Measurements from ENCODE around the gene EYS.
"Not testable (repeated sequence)": the region's sequence is repeated elsewhere in the genome, so short reads cannot be mapped to it uniquely, and the experiment has no call there.

EYS gene

DNA sequence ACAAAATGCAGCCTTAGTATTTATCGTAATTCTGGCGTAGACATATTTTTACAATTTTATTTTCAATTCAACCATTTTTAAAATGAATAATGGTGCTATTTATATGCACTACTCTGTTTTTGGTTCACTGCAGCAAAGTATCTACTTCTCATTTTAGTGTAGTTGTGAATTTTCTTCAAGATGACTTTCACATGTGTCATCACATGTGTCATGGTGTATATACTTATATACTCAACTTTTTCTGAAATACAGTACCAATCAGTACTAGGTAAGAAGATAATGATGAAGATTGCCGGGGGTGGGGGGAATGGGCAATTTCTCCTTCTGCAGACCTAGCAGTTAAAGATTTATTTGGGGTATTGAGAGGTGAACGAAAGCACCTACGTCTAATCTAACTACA lies 1436.9 kb downstream of the EYS start:
- DNase-seq, result no peak

DNA sequence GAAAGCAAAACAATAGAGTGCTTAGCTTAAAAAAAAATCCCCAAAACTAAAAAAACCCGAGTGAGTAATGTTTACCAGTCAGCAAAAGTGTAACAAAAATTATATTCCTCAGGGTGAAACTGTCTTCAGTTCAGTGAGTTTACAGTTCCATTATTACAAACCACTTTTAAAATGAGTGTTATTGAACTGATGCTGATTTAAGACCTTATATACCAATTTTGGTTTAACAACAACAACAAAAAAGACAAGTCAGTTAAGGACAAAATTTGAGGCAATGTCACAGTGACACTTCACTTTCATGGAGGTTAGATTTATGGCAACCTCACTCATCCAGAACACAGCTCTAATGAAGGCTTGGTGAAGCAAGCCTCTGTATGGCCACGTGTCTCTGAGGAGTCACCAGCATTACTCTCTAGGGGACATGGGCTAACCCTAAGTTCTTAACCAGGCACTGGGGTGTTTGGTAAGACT lies 1440.6 kb downstream of the EYS start:
- no peak for DNase-seq

GRCh38 chr6:64263778-64264177 lies 1443.2 kb downstream of the EYS start:
- no peak for DNase-seq

DNA sequence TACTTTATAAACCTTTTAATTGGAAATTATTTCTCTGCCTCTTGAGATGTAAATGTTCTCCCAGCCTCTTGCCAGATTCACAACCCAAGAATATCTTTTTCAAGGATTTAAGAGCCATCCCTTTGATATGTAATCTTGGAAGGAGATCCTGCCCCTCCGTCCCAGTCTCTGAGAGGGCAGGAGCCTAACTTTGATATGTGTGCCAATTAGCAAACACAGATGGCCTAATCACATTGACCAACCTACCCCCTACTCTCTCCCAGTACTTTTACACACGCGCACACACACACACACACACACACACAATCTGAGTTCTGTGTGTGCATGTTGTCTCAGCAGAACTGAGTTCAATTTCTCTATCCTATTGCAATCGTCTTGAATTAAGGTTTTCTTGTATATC lies 1447.7 kb downstream of the EYS start:
- DNase-seq, result no peak

DNA sequence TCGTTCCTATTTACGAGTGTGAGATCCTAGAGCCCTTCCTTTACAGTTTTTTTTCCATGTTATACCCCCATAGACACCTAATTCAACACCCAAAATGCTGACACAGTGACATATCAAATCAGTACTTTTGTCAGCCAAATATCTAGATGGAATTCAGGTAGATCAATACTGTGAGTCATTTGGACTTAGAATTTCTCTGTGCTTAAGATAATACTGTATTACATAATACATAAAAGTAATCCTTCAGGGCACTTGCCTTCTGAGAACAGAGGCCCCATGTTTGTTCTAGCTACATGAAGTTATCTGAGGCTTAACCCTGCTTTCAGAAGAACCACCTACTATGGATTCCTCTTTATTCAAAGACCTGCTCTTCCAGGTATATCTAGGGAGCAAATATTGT lies 1448.3 kb downstream of the EYS start:
- DNase-seq, result no peak

DNA sequence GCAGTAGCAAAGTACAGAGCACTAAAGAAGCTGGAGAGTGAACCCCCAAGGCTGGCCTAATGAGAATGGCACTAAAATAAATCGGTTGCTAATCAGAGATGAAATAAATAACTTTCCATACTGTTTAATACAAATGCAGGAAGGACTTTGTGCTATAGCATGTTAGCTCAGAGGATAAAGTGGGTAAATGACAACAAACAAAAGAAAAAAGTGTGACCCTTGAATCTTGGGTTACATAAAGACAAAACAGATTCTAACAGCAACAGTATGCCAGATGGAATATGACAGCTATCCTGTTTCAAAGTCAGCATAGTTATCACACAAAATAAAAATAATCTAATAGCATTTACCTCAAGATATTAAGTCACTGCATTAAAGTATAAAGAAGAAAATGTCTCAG lies 1448.7 kb downstream of the EYS start:
- DNase-seq, result no peak

GRCh38 chr6:64257586-64257985 lies 1449.4 kb downstream of the EYS start:
- DNase-seq, result no peak

DNA sequence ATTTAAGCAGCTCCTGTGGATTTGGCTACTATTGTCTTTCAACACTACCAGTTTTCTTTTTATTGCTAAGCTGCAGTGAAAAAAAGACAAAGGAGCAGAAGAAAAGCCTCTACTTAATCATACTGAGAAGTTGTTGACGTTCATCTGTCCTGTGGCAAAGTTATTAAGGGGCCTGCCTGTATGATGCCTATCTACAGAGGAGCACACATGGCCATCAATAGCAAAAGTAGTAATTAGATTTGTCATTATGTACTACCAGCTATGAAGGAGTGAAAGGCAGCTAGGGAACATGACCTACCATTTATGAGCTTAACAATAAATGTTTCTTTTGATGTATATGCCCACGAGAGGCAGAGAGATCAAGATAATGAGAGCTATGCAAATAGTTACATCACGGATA lies 1450.5 kb downstream of the EYS start:
- no peak for DNase-seq

DNA sequence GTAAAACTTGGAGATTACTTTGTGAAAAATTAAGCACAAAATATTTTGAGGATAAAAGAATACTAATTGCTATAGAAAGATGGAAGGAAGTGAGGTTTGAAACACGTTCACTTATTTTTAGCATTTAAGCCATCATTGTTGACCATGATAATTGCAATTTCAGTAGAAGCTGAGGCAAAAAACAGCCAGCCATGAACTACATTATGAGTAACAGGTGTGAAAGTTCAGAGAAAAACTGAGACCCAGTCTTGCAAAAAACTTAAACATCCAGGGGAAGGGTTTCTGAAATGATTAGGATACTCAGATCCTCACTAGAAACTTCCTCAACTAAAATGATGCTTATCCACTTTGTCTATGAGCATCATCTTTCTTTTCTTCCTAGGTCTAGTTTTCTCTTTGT lies 1452.0 kb downstream of the EYS start:
- no peak for DNase-seq

DNA sequence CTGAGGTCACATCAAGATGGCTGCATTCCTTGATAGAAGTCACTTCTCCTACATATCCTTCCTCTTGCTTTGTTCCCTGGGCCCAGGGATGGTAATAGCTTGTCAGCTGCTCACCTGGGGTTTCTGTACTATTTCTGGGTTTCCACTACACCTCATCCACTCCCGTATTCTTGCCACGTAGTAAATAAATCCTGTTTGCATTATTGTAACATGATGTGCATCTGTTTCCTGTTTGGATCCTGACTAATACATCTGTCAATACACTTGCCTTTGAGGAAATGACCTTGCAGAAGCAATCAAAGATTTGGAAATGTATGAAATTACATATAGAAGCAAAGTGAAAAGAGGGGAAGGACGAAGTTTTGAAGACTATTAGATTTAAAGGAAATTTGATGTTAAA lies 1452.5 kb downstream of the EYS start:
- DNase-seq, result no peak

GRCh38 chr6:64252256-64252655 lies 1454.8 kb downstream of the EYS start:
- DNase-seq, result no peak

GRCh38 chr6:64250126-64250525 lies 1456.9 kb downstream of the EYS start:
- no peak for DNase-seq

GRCh38 chr6:64249115-64249514 lies 1457.9 kb downstream of the EYS start:
- DNase-seq, result no peak

- DNase-seq, result no peak
Measured at GRCh38 chr6:64243618-64244017, 1463.4 kb downstream of the EYS start.

GRCh38 chr6:64238908-64239307 lies 1468.1 kb downstream of the EYS start:
- DNase-seq, result not testable (repeated sequence)

DNA sequence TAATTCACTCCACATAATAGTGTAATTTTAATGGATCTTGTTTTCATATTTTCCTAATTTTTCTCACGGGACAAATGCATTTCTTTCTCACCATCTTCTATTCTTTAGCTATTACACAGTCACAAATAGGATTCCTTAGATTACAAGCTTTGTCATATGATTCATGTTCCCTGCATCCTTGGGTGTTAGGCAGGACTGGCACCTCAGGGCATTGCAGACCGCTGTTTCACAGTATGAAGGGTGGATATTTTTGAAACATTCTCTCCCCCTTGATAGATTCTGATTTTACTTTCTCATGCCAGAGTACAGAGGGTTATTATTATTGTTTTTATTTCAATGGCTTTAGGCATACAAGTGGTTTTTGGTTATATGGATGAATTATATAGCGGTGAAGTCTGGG lies 1469.0 kb downstream of the EYS start:
- DNase-seq, result no peak

DNA sequence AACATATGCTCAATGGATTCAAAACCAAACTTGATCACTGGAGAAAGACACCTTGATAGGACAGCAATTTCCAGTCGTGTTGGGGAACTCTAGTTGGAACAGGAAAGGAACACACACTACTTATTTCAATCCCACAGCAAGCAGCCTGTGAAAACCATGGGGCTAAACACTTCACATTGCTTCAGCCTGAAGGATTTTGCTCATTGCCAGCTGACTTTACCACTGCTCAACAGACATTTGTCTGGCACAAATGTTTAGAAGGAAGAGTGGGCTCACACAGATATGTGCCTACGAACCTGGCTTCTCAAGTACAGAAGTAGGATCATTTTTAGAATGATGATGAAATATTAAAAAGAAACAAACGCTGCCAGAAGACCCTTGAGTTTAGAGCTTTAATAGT lies 1473.3 kb downstream of the EYS start:
- DNase-seq, result no peak

DNA sequence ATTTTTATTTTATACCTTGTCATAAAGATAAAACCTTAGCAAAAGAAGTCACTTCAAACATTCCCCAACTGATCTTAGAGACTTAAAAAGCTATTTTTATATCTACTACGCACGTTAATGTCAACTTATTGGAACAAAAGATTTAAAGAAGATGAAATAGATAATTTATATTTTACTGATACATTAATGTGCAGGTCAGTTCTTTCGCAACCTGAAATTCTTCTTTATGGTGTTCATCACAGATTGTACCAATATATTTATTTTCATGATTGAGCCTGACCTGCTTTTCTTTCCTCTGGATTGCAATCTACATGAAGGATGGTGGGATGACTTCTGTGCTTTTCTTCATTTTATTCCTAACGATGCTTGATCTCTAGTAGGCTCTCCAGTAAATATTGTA lies 1475.1 kb downstream of the EYS start:
- DNase-seq, result no peak

DNA sequence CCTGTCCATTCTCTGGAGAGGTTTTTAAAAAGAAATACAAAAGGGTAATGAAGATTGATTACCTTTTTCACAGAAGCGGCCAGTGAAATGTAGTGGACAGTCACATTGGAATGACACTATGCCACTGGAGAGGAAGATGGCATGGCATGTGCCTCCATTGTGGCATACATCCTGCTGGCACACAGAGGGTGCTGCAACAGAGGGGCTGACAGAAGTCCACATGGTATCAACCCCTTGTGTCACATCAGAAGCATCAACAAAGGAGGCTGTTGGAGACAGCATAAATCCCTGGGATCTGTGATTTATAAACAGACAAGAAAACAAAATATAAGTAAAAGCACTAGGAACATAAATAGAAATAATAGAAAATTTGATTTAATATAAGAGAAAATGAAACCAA lies 1476.5 kb downstream of the EYS start:
- no peak for DNase-seq

DNA sequence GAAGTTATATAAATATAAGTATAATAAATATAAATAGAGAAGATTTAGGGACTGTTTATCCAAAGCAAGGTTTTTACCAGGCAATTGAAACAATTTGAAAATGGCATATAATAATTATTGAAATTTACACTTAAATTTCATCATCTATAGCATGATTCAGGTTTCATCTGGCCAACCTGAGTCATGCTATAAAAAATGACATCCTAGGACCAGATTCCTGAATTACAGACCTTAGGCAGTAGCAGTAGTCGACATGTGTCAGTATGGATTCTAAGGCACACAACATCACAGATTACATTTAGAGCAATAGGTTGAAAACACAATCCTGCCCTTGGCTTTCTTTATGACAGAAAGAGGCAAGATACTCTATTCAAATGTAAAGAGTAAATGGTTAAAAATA lies 1479.2 kb downstream of the EYS start:
- no peak for DNase-seq

DNA sequence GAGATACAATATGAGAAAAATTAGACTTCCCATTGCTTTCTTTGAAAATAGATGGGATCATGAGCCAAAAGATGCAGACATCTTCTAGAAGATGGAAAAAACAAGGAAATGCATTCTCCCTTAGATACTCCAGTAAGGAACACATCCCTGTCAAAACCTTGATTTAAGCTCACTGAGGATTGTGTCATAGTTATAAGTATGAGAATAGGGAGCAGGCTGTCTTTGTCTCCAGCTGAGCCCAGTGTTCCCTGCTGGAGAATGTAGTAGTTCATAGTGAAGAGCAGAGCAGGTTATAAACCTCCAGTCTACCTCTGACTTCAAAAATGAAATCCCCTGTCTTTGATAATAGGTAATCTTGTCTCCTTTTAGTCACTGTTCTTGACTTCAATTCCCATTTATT lies 1481.5 kb downstream of the EYS start:
- no peak for DNase-seq

GRCh38 chr6:64224819-64225218 lies 1482.2 kb downstream of the EYS start:
- DNase-seq, result no peak

DNA sequence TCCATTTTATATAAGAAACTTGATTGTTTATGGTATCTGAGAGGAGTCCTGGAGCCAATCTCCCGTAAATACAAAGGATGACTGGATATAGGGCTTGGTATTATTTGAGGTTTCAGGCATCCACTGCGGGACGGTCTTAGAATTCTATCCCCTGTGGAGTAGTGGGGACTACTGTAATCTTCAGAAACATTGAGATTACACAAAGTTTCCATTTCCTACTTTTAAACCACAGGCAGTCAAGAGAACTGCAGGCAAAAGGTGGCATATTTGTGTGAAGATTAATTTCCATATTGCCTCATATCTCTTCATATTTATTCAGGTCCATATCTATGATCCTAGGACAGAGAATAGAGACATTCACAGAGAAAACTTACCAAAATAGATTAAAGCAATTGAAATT lies 1485.2 kb downstream of the EYS start:
- no peak for DNase-seq

DNA sequence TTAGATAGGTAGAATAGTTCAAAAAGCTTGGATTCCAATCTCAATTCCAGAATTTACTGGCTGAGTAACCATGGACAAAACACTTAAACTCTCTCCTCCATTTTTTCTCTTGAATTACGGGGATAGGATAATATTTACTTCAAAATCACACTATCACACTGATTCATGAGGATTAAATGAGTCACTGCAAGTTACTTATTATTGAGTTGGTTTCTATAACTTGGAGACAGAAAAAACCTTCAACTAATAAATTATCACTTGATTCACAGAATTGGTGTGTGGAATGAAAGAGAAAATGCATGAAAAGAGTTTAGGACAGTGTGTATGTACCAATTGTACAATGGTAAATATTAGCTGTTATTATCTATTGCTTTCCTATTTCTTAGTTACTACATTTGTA lies 1486.2 kb downstream of the EYS start:
- DNase-seq, result no peak

- DNase-seq, result no peak
Measured at GRCh38 chr6:64217721-64218620, 1489.1 kb downstream of the EYS start.

Measured in right forelimb (tissue), 1 donor.